H9 (cell line): ENCODE measurements around the gene CXCL14. TPM values are rescaled to one million over a fixed set of nuclear protein-coding genes. Genes with fewer than 3 reads are reported as not detected.

Experiments
- DNase-seq: peaks from one replicate; pipeline ENCODE4 v3.0.0-alpha.2; 2017
- H2AFZ ChIP-seq: one replicate; pipeline ENCODE4 v1.6.1; 2013; ENCODE audit warnings: mild to moderate bottlenecking, low read length, control low read depth, moderate library complexity
- H2AK5ac ChIP-seq: 2 replicates; pipeline ENCODE4 v1.6.1; 2013; ENCODE audit warnings: low read length, control low read depth, mixed read lengths; ENCODE audit not compliant: insufficient read length
- H2BK120ac ChIP-seq: one replicate; pipeline ENCODE4 v1.6.1; 2013; ENCODE audit warnings: low read depth, mild to moderate bottlenecking, low read length, control low read depth, inconsistent platforms; ENCODE audit not compliant: poor library complexity, severe bottlenecking
- H2BK12ac ChIP-seq: 2 replicates; pipeline ENCODE4 v1.6.1; 2013; ENCODE audit warnings: low read length, control low read depth, mixed read lengths, low read depth; ENCODE audit not compliant: insufficient read length
- H2BK15ac ChIP-seq: 2 replicates; pipeline ENCODE4 v1.6.1; 2013; ENCODE audit warnings: low read depth, low read length, control low read depth
- H2BK20ac ChIP-seq: one replicate; pipeline ENCODE4 v1.6.1; 2013; ENCODE audit warnings: low read depth, mild to moderate bottlenecking, low read length, control low read depth, inconsistent platforms; ENCODE audit not compliant: poor library complexity, severe bottlenecking
- H2BK5ac ChIP-seq: 2 replicates; pipeline ENCODE4 v1.6.1; 2013; ENCODE audit warnings: low read length, control low read depth, mixed read lengths; ENCODE audit not compliant: insufficient read length
- H3K14ac ChIP-seq: 2 replicates; pipeline ENCODE4 v1.6.1; 2013; ENCODE audit warnings: low read length, control low read depth; ENCODE audit not compliant: insufficient read depth
- H3K18ac ChIP-seq: 2 replicates; pipeline ENCODE4 v1.6.1; 2013; ENCODE audit warnings: low read depth, mild to moderate bottlenecking, mixed read lengths, low read length, control low read depth; ENCODE audit not compliant: insufficient read length
- H3K23ac ChIP-seq: 2 replicates; pipeline ENCODE4 v1.6.1; 2013; ENCODE audit warnings: low read length, control low read depth, mixed read lengths, low read depth; ENCODE audit not compliant: insufficient read length
- H3K23me2 ChIP-seq: 2 replicates; pipeline ENCODE4 v1.6.1; 2013; ENCODE audit warnings: low read depth, mild to moderate bottlenecking, mixed read lengths, low read length, control low read depth; ENCODE audit not compliant: insufficient read length, poor library complexity, severe bottlenecking
- H3K27ac ChIP-seq: 2 replicates; pipeline ENCODE4 v1.5.1; 2013; ENCODE audit warnings: low read length, control low read depth, mixed read lengths, low read depth; ENCODE audit not compliant: insufficient read length
- H3K27me3 ChIP-seq: 2 replicates; pipeline ENCODE4 v1.6.1; 2013; ENCODE audit warnings: low read length, control low read depth, inconsistent platforms; ENCODE audit not compliant: insufficient read depth
- H3K4ac ChIP-seq: 2 replicates; pipeline ENCODE4 v1.6.1; 2013; ENCODE audit warnings: low read depth, mild to moderate bottlenecking, control low read depth, inconsistent platforms, low read length, moderate library complexity
- H3K4me1 ChIP-seq: 2 replicates; pipeline ENCODE4 v1.6.1; 2013; ENCODE audit warnings: low read length, control low read depth, inconsistent platforms; ENCODE audit not compliant: insufficient read depth
- H3K4me2 ChIP-seq: 2 replicates; pipeline ENCODE4 v1.6.1; 2013; ENCODE audit warnings: low read length, control low read depth, mixed read lengths; ENCODE audit not compliant: insufficient read length, insufficient read depth
- H3K56ac ChIP-seq: 2 replicates; pipeline ENCODE4 v1.6.1; 2013; ENCODE audit warnings: low read depth, mild to moderate bottlenecking, mixed read lengths, low read length, control low read depth; ENCODE audit not compliant: insufficient read length
- H3K79me1 ChIP-seq: 2 replicates; pipeline ENCODE4 v1.6.1; 2013; ENCODE audit warnings: low read depth, mild to moderate bottlenecking, moderate library complexity, low read length, control low read depth, inconsistent platforms; ENCODE audit not compliant: insufficient read depth, poor library complexity, severe bottlenecking
- H3K79me2 ChIP-seq: 2 replicates; pipeline ENCODE4 v1.6.1; 2013; ENCODE audit warnings: low read length, control low read depth, inconsistent platforms; ENCODE audit not compliant: insufficient read depth
- H3K9ac ChIP-seq: 2 replicates; pipeline ENCODE4 v1.6.1; 2013; ENCODE audit warnings: low read length, control low read depth, mixed read lengths; ENCODE audit not compliant: insufficient read length; ENCODE audit errors: extremely low read depth
- H3K9me3 ChIP-seq: one replicate; pipeline ENCODE4 v1.6.1; 2013; ENCODE audit warnings: low read depth, low read length, inconsistent platforms; ENCODE audit not compliant: control insufficient read depth
- H3T11ph ChIP-seq: one replicate; pipeline ENCODE4 v1.6.1; 2013; ENCODE audit warnings: mild to moderate bottlenecking, low read length, control low read depth, inconsistent platforms
- H4K20me1 ChIP-seq: one replicate; pipeline ENCODE4 v1.6.1; 2013; ENCODE audit not compliant: control insufficient read depth, insufficient read length, insufficient read depth
- H4K5ac ChIP-seq: 2 replicates; pipeline ENCODE4 v1.6.1; 2013; ENCODE audit warnings: low read depth, mild to moderate bottlenecking, mixed read lengths, low read length, control low read depth; ENCODE audit not compliant: insufficient read length
- H4K8ac ChIP-seq: replicated peaks from 2 replicates; pipeline ENCODE4 v1.6.1; 2013; ENCODE audit warnings: low read length, control low read depth, mixed read lengths, low read depth; ENCODE audit not compliant: insufficient read length
- H4K91ac ChIP-seq: 2 replicates; pipeline ENCODE4 v1.6.1; 2013; ENCODE audit warnings: low read depth, mild to moderate bottlenecking, moderate library complexity, mixed read lengths, low read length, control low read depth; ENCODE audit not compliant: insufficient read length
- H3K27ac Mint-ChIP-seq, 3 experiments: 2 replicates in 2 of 3; 3 replicates in 1 of 3; pipeline ENCODE4 v1.8.0; 2020 to 2021; ENCODE audit warnings: mixed read lengths in 3 of 3, mild to moderate bottlenecking in 1 of 3, moderate library complexity in 1 of 3
- H3K27me3 Mint-ChIP-seq: 2 replicates; pipeline ENCODE4 v1.8.0; 2021; ENCODE audit warnings: low read depth, mild to moderate bottlenecking, moderate library complexity, mixed read lengths
- H3K36me3 Mint-ChIP-seq, 3 experiments: 2 replicates in 2 of 3; 3 replicates in 1 of 3; pipeline ENCODE4 v1.8.0; 2020 to 2021; ENCODE audit warnings: low read depth in 3 of 3, mixed read lengths in 3 of 3; ENCODE audit not compliant: insufficient read depth in 1 of 3
- H3K4me1 Mint-ChIP-seq, 2 experiments: 2 replicates each; pipeline ENCODE4 v1.8.0; 2020; ENCODE audit warnings: mixed read lengths in 2 of 2
- H3K4me3 Mint-ChIP-seq, 2 experiments: 2 replicates in 1 of 2; 3 replicates in 1 of 2; pipeline ENCODE4 v1.8.0; 2020 to 2021; ENCODE audit warnings: mild to moderate bottlenecking in 2 of 2, mixed read lengths in 2 of 2, moderate library complexity in 1 of 2
- H3K9me3 Mint-ChIP-seq, 2 experiments: 2 replicates in 1 of 2; 3 replicates in 1 of 2; pipeline ENCODE4 v1.8.0; 2020; ENCODE audit warnings: mild to moderate bottlenecking in 2 of 2, mixed read lengths in 2 of 2, moderate library complexity in 1 of 2
- WGBS: extraction: QIAGEN DNeasy Blood & Tissue Kit; methylation state at CpG from one replicate; pipeline ENCODE4 v1.1.7; 2013; ENCODE audit warnings: missing lambda C conversion rate, low lambda C conversion rate, mixed read lengths; ENCODE audit not compliant: insufficient read length; ENCODE audit errors: extremely low coverage; 5-methylcytosine and 5-hydroxymethylcytosine counted together
- total RNA-seq: library from RNA; stranded (reverse); gene quantifications from 2 replicates; pipeline ENCODE4 v1.2.1, GENCODE V29; 2021
- TF ChIP-seq, protein P1 (sequence below): fragments of 200-600 bp; sonication (generic); conservative IDR thresholded peaks from 3 replicates; pipeline ENCODE4 v1.8.0; 2021; ENCODE audit warnings: antibody characterized with exemption, mild to moderate bottlenecking

Gene CXCL14
- total RNA-seq, 1 experiment from 2014 or later = 1.1 TPM

- Histone ChIP-seq H3K56ac (no peak overlapping the region), H2BK15ac (no peak overlapping the region), H2AFZ (no peak overlapping the region), H3K4me2 (no peak overlapping the region), H2BK12ac (no peak overlapping the region), H3K18ac (no peak overlapping the region), H2BK5ac (no peak overlapping the region), H3K79me2 (no peaks in the 10 kb centered on the region), H3T11ph (no peak overlapping the region), H3K23ac (no peak overlapping the region), H3K9ac (no peak overlapping the region), H3K4me1 (no peaks in the 10 kb centered on the region), H3K79me1 (no peaks in the 10 kb centered on the region), H4K8ac (no peak overlapping the region), H3K14ac (no peak overlapping the region), H2BK20ac (no peak overlapping the region), H3K27me3 (no peaks in the 10 kb centered on the region; the same call in 1 of the 2 replicates), H2BK120ac (no peak overlapping the region), H4K91ac (no peak overlapping the region), H3K27ac (no peak overlapping the region), H4K5ac (no peak overlapping the region), H3K4ac (no peak overlapping the region), H3K9me3 (no peaks in the 10 kb centered on the region), H2AK5ac (no peak overlapping the region), H3K23me2 (no peaks in the 10 kb centered on the region), H4K20me1 (no peaks in the 10 kb centered on the region)
- peaks cover 14 to 15% of the 10 kb centered on the region in 2 experiments for H3K4me1 Mint-ChIP-seq
- H3K9me3 Mint-ChIP-seq = no peaks in the 10 kb centered on the region
- H3K36me3 Mint-ChIP-seq = no peaks in the 10 kb centered on the region
- H3K27ac Mint-ChIP-seq = no peak overlapping the region
- H3K27me3 Mint-ChIP-seq = peaks cover 17% of the 10 kb centered on the region
- TF ChIP-seq, protein P1, sequence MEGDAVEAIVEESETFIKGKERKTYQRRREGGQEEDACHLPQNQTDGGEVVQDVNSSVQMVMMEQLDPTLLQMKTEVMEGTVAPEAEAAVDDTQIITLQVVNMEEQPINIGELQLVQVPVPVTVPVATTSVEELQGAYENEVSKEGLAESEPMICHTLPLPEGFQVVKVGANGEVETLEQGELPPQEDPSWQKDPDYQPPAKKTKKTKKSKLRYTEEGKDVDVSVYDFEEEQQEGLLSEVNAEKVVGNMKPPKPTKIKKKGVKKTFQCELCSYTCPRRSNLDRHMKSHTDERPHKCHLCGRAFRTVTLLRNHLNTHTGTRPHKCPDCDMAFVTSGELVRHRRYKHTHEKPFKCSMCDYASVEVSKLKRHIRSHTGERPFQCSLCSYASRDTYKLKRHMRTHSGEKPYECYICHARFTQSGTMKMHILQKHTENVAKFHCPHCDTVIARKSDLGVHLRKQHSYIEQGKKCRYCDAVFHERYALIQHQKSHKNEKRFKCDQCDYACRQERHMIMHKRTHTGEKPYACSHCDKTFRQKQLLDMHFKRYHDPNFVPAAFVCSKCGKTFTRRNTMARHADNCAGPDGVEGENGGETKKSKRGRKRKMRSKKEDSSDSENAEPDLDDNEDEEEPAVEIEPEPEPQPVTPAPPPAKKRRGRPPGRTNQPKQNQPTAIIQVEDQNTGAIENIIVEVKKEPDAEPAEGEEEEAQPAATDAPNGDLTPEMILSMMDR = no peak
- no CpG with 5 or more reads among the region's 6 CpGs for WGBS
- no peak for DNase-seq
- H3K4me3 Mint-ChIP-seq = no peak overlapping the region
Observed at GRCh38 chr5:135599421-135600151, 20.8 kb upstream of the CXCL14 start.
